HepG2 (cell line): ENCODE results near the gene ARPC1B. TPM values are rescaled to one million over a fixed set of nuclear protein-coding genes. Genes with fewer than 3 reads are reported as not detected.

ENCODE experiments used
- ATAD3A ChIP-seq: sonication (generic); formaldehyde crosslinking; IDR thresholded peaks from 2 replicates; pipeline ENCODE4 v1.4.0; 2020; ENCODE audit warnings: missing genetic modification reagents
- CHD2 ChIP-seq: IDR thresholded peaks from 2 replicates; pipeline ENCODE4 v1.6.1; 2011; ENCODE audit warnings: low read depth, low read length, improper control_type of control experiment
- GRHL1 ChIP-seq: sonication (generic); formaldehyde crosslinking; conservative IDR thresholded peaks from 2 replicates; pipeline ENCODE4 v1.8.0; 2022; ENCODE audit warnings: missing genetic modification reagents
- KLF12 ChIP-seq: sonication (generic); formaldehyde crosslinking; IDR thresholded peaks from 2 replicates; pipeline ENCODE4 v1.4.0; 2020; ENCODE audit warnings: missing genetic modification reagents, borderline replicate concordance
- NFIC ChIP-seq: IDR thresholded peaks from 2 replicates; pipeline ENCODE4 v1.6.1; 2012; ENCODE audit warnings: mild to moderate bottlenecking, low read length, inconsistent platforms
- SIN3B ChIP-seq: fragments of 150-350 bp; IDR thresholded peaks from 2 replicates; pipeline ENCODE4 v1.6.1; 2014; ENCODE audit warnings: low read length
- TCF12 ChIP-seq, 2 experiments: fragments of 450-650 bp in 1 of 2; sonication (generic) in 1 of 2; formaldehyde crosslinking in 1 of 2; IDR thresholded peaks; 2 replicates each; pipeline versions ENCODE4 v1.6.1 to v1.8.0; 2017 to 2022; ENCODE audit warnings: antibody characterized with exemption in 1 of 2, mild to moderate bottlenecking in 1 of 2, missing genetic modification reagents in 1 of 2, moderate library complexity in 1 of 2
- TSC22D2 ChIP-seq: sonication (generic); formaldehyde crosslinking; IDR thresholded peaks from 2 replicates; pipeline ENCODE4 v1.5.1; 2020; ENCODE audit warnings: missing genetic modification reagents, mild to moderate bottlenecking, borderline replicate concordance
- ZBTB3 ChIP-seq: sonication (generic); formaldehyde crosslinking; IDR thresholded peaks from 2 replicates; pipeline ENCODE4 v1.4.0; 2020; ENCODE audit warnings: low read depth, mild to moderate bottlenecking, moderate library complexity, missing genetic modification reagents, borderline replicate concordance
- ZBTB4 ChIP-seq: sonication (generic); formaldehyde crosslinking; IDR thresholded peaks from 2 replicates; pipeline ENCODE4 v1.4.0; 2020; ENCODE audit warnings: missing genetic modification reagents, mild to moderate bottlenecking, borderline replicate concordance
- ZFP62 ChIP-seq: sonication (generic); formaldehyde crosslinking; IDR thresholded peaks from 2 replicates; pipeline ENCODE4 v1.4.0; 2020; ENCODE audit warnings: missing genetic modification reagents
- ZNF143 ChIP-seq: sonication (generic); formaldehyde crosslinking; IDR thresholded peaks from 2 replicates; pipeline ENCODE4 v1.4.0; 2020; ENCODE audit warnings: missing genetic modification reagents
- ZNF20 ChIP-seq: sonication (generic); formaldehyde crosslinking; IDR thresholded peaks from 2 replicates; pipeline ENCODE4 v1.4.0; 2020; ENCODE audit warnings: mild to moderate bottlenecking, moderate library complexity, missing genetic modification reagents
- ZNF274 ChIP-seq: sonication (generic); formaldehyde crosslinking; IDR thresholded peaks from 2 replicates; pipeline ENCODE4 v1.5.1; 2020; ENCODE audit warnings: mild to moderate bottlenecking, missing genetic modification reagents
- ZNF337 ChIP-seq: sonication (generic); formaldehyde crosslinking; IDR thresholded peaks from 2 replicates; pipeline ENCODE4 v1.5.1; 2020; ENCODE audit warnings: missing genetic modification reagents, low read depth, mild to moderate bottlenecking, borderline replicate concordance
- ZNF580 ChIP-seq: IDR thresholded peaks from 2 replicates; pipeline ENCODE4 v1.6.1; 2016; ENCODE audit warnings: low read depth, borderline replicate concordance
- ZNF687 ChIP-seq: sonication (generic); formaldehyde crosslinking; IDR thresholded peaks from 2 replicates; pipeline ENCODE4 v1.5.1; 2020; ENCODE audit warnings: mild to moderate bottlenecking, missing genetic modification reagents, moderate library complexity
- polyA plus RNA-seq, 8 experiments: library from polyadenylated mRNA; depleted of rRNA in 3 of 8; stranded (reverse) in 7 of 8; unstranded in 1 of 8; fragments of >200 nt; fragmentation: Illumina TruSeq in 4 of 8; extraction: Trizol in 4 of 8; gene quantifications; 2 replicates each; pipeline versions ENCODE4 v1.2.1 to v1.2.3, GENCODE V29; 2011 to 2016; ENCODE audit warnings: low read depth in 4 of 8, missing spikeins in 1 of 8, mixed read lengths in 1 of 8; ENCODE audit not compliant: insufficient read depth in 1 of 8
- total RNA-seq, 5 experiments: library from RNA; depleted of rRNA; stranded (reverse); fragments of >200 nt; fragmentation: Illumina TruSeq; extraction: Trizol; gene quantifications; 2 replicates each; pipeline ENCODE4 v1.2.3, GENCODE V29; 2016; ENCODE audit warnings: low read depth in 1 of 5

ARPC1B gene
- total and polyA plus RNA-seq, 2 of the 13 experiments (the other 11 are each of a cell fraction or from before 2014, with no cell fraction given): 72.9 to 89.1 TPM

GRCh38 chr7:99438573-99439480 is 64.3 kb downstream of the ARPC1B start, which contains the start of the genes CPSF4 and PTCD1 (continued):
- TF ChIP-seq ZFP62 (CRISPR knock-in tag) (no peak), CHD2 (no peak), ATAD3A (CRISPR knock-in tag) (no peak), ZNF274 (no peak), TCF12 (IDR thresholded peaks at IDR 0.05) (no peak), TCF12 (CRISPR knock-in tag; IDR thresholded peaks at IDR 0.05) (peak; percentile 93), KLF12 (CRISPR knock-in tag) (no peak), GRHL1 (CRISPR knock-in tag) (no peak), NFIC (no peak), SIN3B (peak; percentile 41; the same call in 1 of the 2 replicates), ZNF337 (CRISPR knock-in tag) (peak; percentile 75; the same call in 1 of the 2 replicates), TSC22D2 (peak; percentile 90; the same call in 1 of the 2 replicates), ZNF580 (CRISPR knock-in tag) (no peak; the same call in 1 of the 2 replicates), ZBTB4 (CRISPR knock-in tag) (0 out of 2 replicates have a peak, but pooled peaks have one; percentile 39), ZNF143 (CRISPR knock-in tag) (peak; percentile 90), ZNF687 (CRISPR knock-in tag) (peak; percentile 92), ZBTB3 (CRISPR knock-in tag) (no peak), ZNF20 (CRISPR knock-in tag) (no peak)
